Stimulated activated memory B cell treated with anti-CD40 and anti-IgM and Interleukin-4, amounts not matched to agents 10 μg/mL and 1 μg/mL and 100 μg/mL, for 72 hours (primary cell): ENCODE measurements around the gene PRC1.
A peak's percentile ranks its signal among the peaks of the same experiment; 100 is the strongest.
"Not testable (repeated sequence)": the region's sequence is repeated elsewhere in the genome, so short reads cannot be mapped to it uniquely, and the experiment has no call there.

ENCODE experiments used
- ATAC-seq: fragments of 150-1000 bp; cut with Tn5 transposase; 2 replicates; pipeline ENCODE4 v1.10.0; 2021
- H3K27ac Mint-ChIP-seq: one replicate; pipeline ENCODE4 v1.8.0; 2022; ENCODE audit warnings: mild to moderate bottlenecking, mixed read lengths
- H3K27me3 Mint-ChIP-seq: one replicate; pipeline ENCODE4 v1.8.0; 2022; ENCODE audit warnings: mixed read lengths
- H3K36me3 Mint-ChIP-seq: one replicate; pipeline ENCODE4 v1.8.0; 2022; ENCODE audit warnings: mixed read lengths
- H3K4me1 Mint-ChIP-seq: one replicate; pipeline ENCODE4 v1.8.0; 2022; ENCODE audit warnings: mixed read lengths
- H3K4me3 Mint-ChIP-seq: one replicate; pipeline ENCODE4 v1.8.0; 2022; ENCODE audit warnings: mild to moderate bottlenecking, moderate library complexity, mixed read lengths
- H3K9me3 Mint-ChIP-seq: one replicate; pipeline ENCODE4 v1.8.0; 2022; ENCODE audit warnings: mixed read lengths

The PRC1 gene

GRCh38 chr15:90934949-90935751 lies 59.2 kb downstream of the PRC1 start, which contains the start of gene UNC45A:
UNC45A (plus strand) TSS chr15:90935285; CDS start chr15:90935325, 40 bp downstream.
- no peaks in the 10 kb centered on the region for H3K27me3 Mint-ChIP-seq
- H3K27ac Mint-ChIP-seq: peak within 1 kb of the TSS; percentile 68
- peak within 1 kb of the TSS; percentile 82 for H3K4me3 Mint-ChIP-seq
- peaks cover 48% of the 10 kb centered on the region for H3K4me1 Mint-ChIP-seq
- peaks cover 19% of the 10 kb centered on the region for H3K36me3 Mint-ChIP-seq
- peak; percentile 90 for ATAC-seq
- H3K9me3 Mint-ChIP-seq: no peaks in the 10 kb centered on the region

GRCh38 chr15:90934256-90934948 lies 59.9 kb downstream of the PRC1 start:
- peaks cover 12% of the 10 kb centered on the region for H3K36me3 Mint-ChIP-seq
- H3K27me3 Mint-ChIP-seq: no peaks in the 10 kb centered on the region
- peaks cover 48% of the 10 kb centered on the region for H3K4me1 Mint-ChIP-seq
- peak overlapping the region; percentile 68 for H3K27ac Mint-ChIP-seq
- H3K4me3 Mint-ChIP-seq: peak overlapping the region; percentile 82
- ATAC-seq: peak; percentile 65
- H3K9me3 Mint-ChIP-seq: no peaks in the 10 kb centered on the region

GRCh38 chr15:90933301-90933700 lies 61.0 kb downstream of the PRC1 start:
- H3K4me1 Mint-ChIP-seq: peaks cover 48% of the 10 kb centered on the region
- no peaks in the 10 kb centered on the region for H3K27me3 Mint-ChIP-seq
- no peaks in the 10 kb centered on the region for H3K9me3 Mint-ChIP-seq
- H3K36me3 Mint-ChIP-seq: peaks cover 9% of the 10 kb centered on the region
- no peak overlapping the region for H3K4me3 Mint-ChIP-seq
- ATAC-seq: no peak
- peak overlapping the region; percentile 96 for H3K27ac Mint-ChIP-seq

- Mint-ChIP-seq H3K4me1 (peaks cover 48% of the 10 kb centered on the region), H3K36me3 (peaks cover 9% of the 10 kb centered on the region), H3K4me3 (peak overlapping the region; percentile 97), H3K9me3 (no peaks in the 10 kb centered on the region), H3K27me3 (no peaks in the 10 kb centered on the region), H3K27ac (peak overlapping the region; percentile 96)
- no peak for ATAC-seq
Observed at GRCh38 chr15:90932660-90932991, 61.7 kb downstream of the PRC1 start.

- H3K4me3 Mint-ChIP-seq: peak within 1 kb of the TSS; percentile 97
- no peaks in the 10 kb centered on the region for H3K27me3 Mint-ChIP-seq
- peak within 1 kb of the TSS; percentile 96 for H3K27ac Mint-ChIP-seq
- peaks cover 9% of the 10 kb centered on the region for H3K36me3 Mint-ChIP-seq
- peaks cover 48% of the 10 kb centered on the region for H3K4me1 Mint-ChIP-seq
- ATAC-seq: peak; percentile 78
- no peaks in the 10 kb centered on the region for H3K9me3 Mint-ChIP-seq
Observed at GRCh38 chr15:90931828-90932659, 62.3 kb downstream of the PRC1 start, which contains the start of gene HDDC3. HDDC3 (minus strand) TSS chr15:90932549; CDS start chr15:90932540, 9 bp downstream.

GRCh38 chr15:90931575-90931827 lies 62.8 kb downstream of the PRC1 start:
- Mint-ChIP-seq H3K27ac (peak overlapping the region; percentile 96), H3K36me3 (peaks cover 6% of the 10 kb centered on the region), H3K27me3 (no peaks in the 10 kb centered on the region), H3K4me3 (peak overlapping the region; percentile 97), H3K9me3 (no peaks in the 10 kb centered on the region), H3K4me1 (peaks cover 43% of the 10 kb centered on the region)
- ATAC-seq: no peak

- H3K27ac Mint-ChIP-seq: peak overlapping the region; percentile 96
- H3K4me1 Mint-ChIP-seq: peaks cover 38% of the 10 kb centered on the region
- peak overlapping the region; percentile 97 for H3K4me3 Mint-ChIP-seq
- no peaks in the 10 kb centered on the region for H3K9me3 Mint-ChIP-seq
- no peak for ATAC-seq
- no peaks in the 10 kb centered on the region for H3K27me3 Mint-ChIP-seq
- H3K36me3 Mint-ChIP-seq: peaks cover under 1% of the 10 kb centered on the region
Observed at GRCh38 chr15:90930861-90931574, 63.3 kb downstream of the PRC1 start.

- H3K9me3 Mint-ChIP-seq: no peaks in the 10 kb centered on the region
- H3K4me1 Mint-ChIP-seq: peaks cover 34% of the 10 kb centered on the region
Observed at GRCh38 chr15:90929246-90930019, 64.9 kb downstream of the PRC1 start.

GRCh38 chr15:90928106-90928505 lies 66.2 kb downstream of the PRC1 start:
- ATAC-seq, H3K27me3 Mint-ChIP-seq, H3K36me3 Mint-ChIP-seq, H3K4me3 Mint-ChIP-seq, H3K27ac Mint-ChIP-seq, H3K9me3 Mint-ChIP-seq: not testable (repeated sequence)
- peaks cover 37% of the 10 kb centered on the region for H3K4me1 Mint-ChIP-seq

More at GRCh38 chr15:90929246-90930019, 64.9 kb downstream of the PRC1 start:
- no peaks in the 10 kb centered on the region for H3K27me3 Mint-ChIP-seq
- peak overlapping the region; percentile 97 for H3K4me3 Mint-ChIP-seq
- no peak for ATAC-seq
- H3K27ac Mint-ChIP-seq: peak overlapping the region; percentile 96
- H3K36me3 Mint-ChIP-seq: no peaks in the 10 kb centered on the region

GRCh38 chr15:90926766-90927165 lies 67.6 kb downstream of the PRC1 start:
- not testable (repeated sequence) for ATAC-seq, H3K27ac Mint-ChIP-seq, H3K27me3 Mint-ChIP-seq, H3K36me3 Mint-ChIP-seq, H3K9me3 Mint-ChIP-seq, H3K4me3 Mint-ChIP-seq
- H3K4me1 Mint-ChIP-seq: peaks cover 29% of the 10 kb centered on the region

- Mint-ChIP-seq H3K9me3 (no peaks in the 10 kb centered on the region), H3K36me3 (peaks cover 28% of the 10 kb centered on the region), H3K4me3 (no peak overlapping the region), H3K27me3 (no peaks in the 10 kb centered on the region), H3K4me1 (peaks cover 13% of the 10 kb centered on the region), H3K27ac (peak overlapping the region; percentile 46)
- peak; percentile 90 for ATAC-seq
Observed at GRCh38 chr15:90924375-90924774, 70.0 kb downstream of the PRC1 start.

- not testable (repeated sequence) for H3K27me3 Mint-ChIP-seq, H3K27ac Mint-ChIP-seq, H3K9me3 Mint-ChIP-seq, H3K4me3 Mint-ChIP-seq
- ATAC-seq: peak; percentile 63
- Mint-ChIP-seq H3K4me1 (peaks cover 13% of the 10 kb centered on the region), H3K36me3 (peaks cover 40% of the 10 kb centered on the region)
Observed at GRCh38 chr15:90922712-90923322, 71.5 kb downstream of the PRC1 start.

- peaks cover 49% of the 10 kb centered on the region for H3K36me3 Mint-ChIP-seq
- no peaks in the 10 kb centered on the region for H3K27me3 Mint-ChIP-seq
- H3K27ac Mint-ChIP-seq: no peak overlapping the region
- ATAC-seq: no peak
- no peak overlapping the region for H3K4me3 Mint-ChIP-seq
- H3K4me1 Mint-ChIP-seq: peaks cover 13% of the 10 kb centered on the region
- no peaks in the 10 kb centered on the region for H3K9me3 Mint-ChIP-seq
Observed at GRCh38 chr15:90921887-90922286, 72.4 kb downstream of the PRC1 start.

GRCh38 chr15:90918835-90919234 lies 75.5 kb downstream of the PRC1 start:
- Mint-ChIP-seq H3K27ac (no peak overlapping the region), H3K4me3 (no peak overlapping the region), H3K4me1 (peaks cover 12% of the 10 kb centered on the region), H3K27me3 (no peaks in the 10 kb centered on the region), H3K9me3 (no peaks in the 10 kb centered on the region), H3K36me3 (peaks cover 76% of the 10 kb centered on the region)
- no peak for ATAC-seq
